Left ventricle myocardium inferior (tissue), 1 donor: ENCODE data around the gene R3HDM4. TPM values are rescaled to one million over a fixed set of nuclear protein-coding genes. Genes with fewer than 3 reads are reported as not detected.

ENCODE experiments used
- DNase-seq: peaks from one replicate; pipeline ENCODE4 v3.0.0-alpha.2; 2020
- H3K27ac ChIP-seq: fragments of 200-600 bp; replicated peaks from 2 replicates; pipeline ENCODE4 v1.8.0; 2021
- H3K27me3 ChIP-seq: fragments of 200-600 bp; 2 replicates; pipeline ENCODE4 v1.8.0; 2021; ENCODE audit warnings: low read depth
- H3K36me3 ChIP-seq: fragments of 200-600 bp; 2 replicates; pipeline ENCODE4 v1.8.0; 2021
- H3K4me1 ChIP-seq: fragments of 200-600 bp; 2 replicates; pipeline ENCODE4 v1.8.0; 2021
- H3K4me3 ChIP-seq: fragments of 200-600 bp; 2 replicates; pipeline ENCODE4 v1.8.0; 2021; ENCODE audit warnings: mild to moderate bottlenecking, moderate library complexity
- H3K9me3 ChIP-seq: fragments of 200-600 bp; replicated peaks from 2 replicates; pipeline ENCODE4 v1.8.0; 2021
- intact Hi-C: fragments of 100-400 bp; cut with micrococcal nuclease; formaldehyde crosslinking; loops from one replicate; pipeline ENCODE4 v1.11.0; 2022
- total RNA-seq: library from RNA; stranded (reverse); fragmentation: NEBNext Ultra II Directional; extraction: Animal tissue kit (Norgen Biotek cat#: 25700); gene quantifications from one replicate; pipeline ENCODE4 v1.2.1, GENCODE V29; 2021
- TF ChIP-seq, protein P1 (sequence below): fragments of 200-600 bp; IDR thresholded peaks from 2 replicates; pipeline ENCODE4 v1.8.0; 2021; ENCODE audit warnings: antibody characterized with exemption, mild to moderate bottlenecking, borderline replicate concordance
- donor health status: DM: no; HTN: yes; CAD: no; lungs with severe emphysema.

R3HDM4 gene
- total RNA-seq, 1 donor from 2014 or later, result 21.6 TPM

GRCh38 chr19:898663-899062 lies 14.4 kb downstream of the R3HDM4 start:
- H3K4me1 ChIP-seq, result peaks cover 3% of the 10 kb centered on the region
- peaks cover 30% of the 10 kb centered on the region for H3K36me3 ChIP-seq
- intact Hi-C loops, result no loop called here
- H3K27ac ChIP-seq, result no peak overlapping the region
- TF ChIP-seq, protein P1, sequence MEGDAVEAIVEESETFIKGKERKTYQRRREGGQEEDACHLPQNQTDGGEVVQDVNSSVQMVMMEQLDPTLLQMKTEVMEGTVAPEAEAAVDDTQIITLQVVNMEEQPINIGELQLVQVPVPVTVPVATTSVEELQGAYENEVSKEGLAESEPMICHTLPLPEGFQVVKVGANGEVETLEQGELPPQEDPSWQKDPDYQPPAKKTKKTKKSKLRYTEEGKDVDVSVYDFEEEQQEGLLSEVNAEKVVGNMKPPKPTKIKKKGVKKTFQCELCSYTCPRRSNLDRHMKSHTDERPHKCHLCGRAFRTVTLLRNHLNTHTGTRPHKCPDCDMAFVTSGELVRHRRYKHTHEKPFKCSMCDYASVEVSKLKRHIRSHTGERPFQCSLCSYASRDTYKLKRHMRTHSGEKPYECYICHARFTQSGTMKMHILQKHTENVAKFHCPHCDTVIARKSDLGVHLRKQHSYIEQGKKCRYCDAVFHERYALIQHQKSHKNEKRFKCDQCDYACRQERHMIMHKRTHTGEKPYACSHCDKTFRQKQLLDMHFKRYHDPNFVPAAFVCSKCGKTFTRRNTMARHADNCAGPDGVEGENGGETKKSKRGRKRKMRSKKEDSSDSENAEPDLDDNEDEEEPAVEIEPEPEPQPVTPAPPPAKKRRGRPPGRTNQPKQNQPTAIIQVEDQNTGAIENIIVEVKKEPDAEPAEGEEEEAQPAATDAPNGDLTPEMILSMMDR, result no peak
- H3K9me3 ChIP-seq, result no peaks in the 10 kb centered on the region
- no peak for DNase-seq
- no peak overlapping the region for H3K4me3 ChIP-seq
- no peaks in the 10 kb centered on the region for H3K27me3 ChIP-seq

GRCh38 chr19:897442-898039 lies 15.5 kb downstream of the R3HDM4 start:
- intact Hi-C loops, result no loop called here
- Histone ChIP-seq H3K4me3 (no peak overlapping the region), H3K36me3 (peaks cover 30% of the 10 kb centered on the region), H3K27me3 (no peaks in the 10 kb centered on the region), H3K9me3 (no peaks in the 10 kb centered on the region), H3K4me1 (peaks cover 9% of the 10 kb centered on the region), H3K27ac (no peak overlapping the region)
- no peak for DNase-seq
- TF ChIP-seq, protein P1, result no peak

DNA sequence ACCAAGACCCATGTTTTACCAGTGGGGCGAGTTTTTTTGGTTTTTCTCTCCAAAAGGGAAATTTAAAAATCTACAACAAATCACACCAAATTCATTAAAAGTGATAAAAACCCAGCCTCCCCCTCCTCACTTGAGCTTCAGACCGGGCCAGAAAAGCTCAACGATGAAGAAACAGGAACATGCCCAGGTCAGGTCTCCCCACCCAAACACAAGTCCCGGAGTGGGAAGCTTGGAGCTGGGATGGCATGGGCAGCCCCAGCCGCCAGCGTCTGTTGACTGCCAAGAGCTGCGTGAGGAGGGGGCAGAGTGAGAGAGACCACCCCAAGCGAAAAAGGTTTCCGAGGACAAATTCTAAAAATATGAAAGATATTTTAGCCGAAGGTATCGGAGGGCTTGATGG lies 16.0 kb downstream of the R3HDM4 start:
- TF ChIP-seq, protein P1, result no peak

GRCh38 chr19:896434-896833 lies 16.6 kb downstream of the R3HDM4 start:
- DNase-seq, result no peak
- no peaks in the 10 kb centered on the region for H3K27me3 ChIP-seq
- H3K4me3 ChIP-seq, result no peak overlapping the region
- intact Hi-C loops, result no loop called here
- H3K9me3 ChIP-seq, result no peaks in the 10 kb centered on the region
- H3K4me1 ChIP-seq, result peaks cover 17% of the 10 kb centered on the region
- no peak overlapping the region for H3K27ac ChIP-seq
- TF ChIP-seq, protein P1, result no peak
- peaks cover 24% of the 10 kb centered on the region for H3K36me3 ChIP-seq

More for the DNA sequence above, 16.0 kb downstream of the R3HDM4 start:
- no peak overlapping the region for H3K27ac ChIP-seq
- intact Hi-C loops, result no loop called here
- H3K36me3 ChIP-seq, result peaks cover 27% of the 10 kb centered on the region
- no peaks in the 10 kb centered on the region for H3K9me3 ChIP-seq
- no peak for DNase-seq
- H3K4me3 ChIP-seq, result no peak overlapping the region
- H3K4me1 ChIP-seq, result peaks cover 14% of the 10 kb centered on the region
- H3K27me3 ChIP-seq, result no peaks in the 10 kb centered on the region

- Histone ChIP-seq H3K4me1 (peaks cover 17% of the 10 kb centered on the region), H3K4me3 (peak within 1 kb of the TSS; percentile 87), H3K27ac (peak within 1 kb of the TSS; percentile 97), H3K36me3 (peaks cover 28% of the 10 kb centered on the region), H3K27me3 (no peaks in the 10 kb centered on the region), H3K9me3 (no peaks in the 10 kb centered on the region)
- DNase-seq, result peak; percentile 91
- intact Hi-C loops, result no loop called here
- TF ChIP-seq, protein P1, result no peak
Observed at GRCh38 chr19:892894-893689, 19.9 kb downstream of the R3HDM4 start, which contains the start of the genes MED16 and RNU6-9. MED16 (minus strand) TSS chr19:893187; CDS start chr19:891131, 2,056 bp downstream. RNU6-9 (plus strand) TSS chr19:893484.
